ENCODE measurements around the gene UBE2E3.

The UBE2E3 gene

DNA sequence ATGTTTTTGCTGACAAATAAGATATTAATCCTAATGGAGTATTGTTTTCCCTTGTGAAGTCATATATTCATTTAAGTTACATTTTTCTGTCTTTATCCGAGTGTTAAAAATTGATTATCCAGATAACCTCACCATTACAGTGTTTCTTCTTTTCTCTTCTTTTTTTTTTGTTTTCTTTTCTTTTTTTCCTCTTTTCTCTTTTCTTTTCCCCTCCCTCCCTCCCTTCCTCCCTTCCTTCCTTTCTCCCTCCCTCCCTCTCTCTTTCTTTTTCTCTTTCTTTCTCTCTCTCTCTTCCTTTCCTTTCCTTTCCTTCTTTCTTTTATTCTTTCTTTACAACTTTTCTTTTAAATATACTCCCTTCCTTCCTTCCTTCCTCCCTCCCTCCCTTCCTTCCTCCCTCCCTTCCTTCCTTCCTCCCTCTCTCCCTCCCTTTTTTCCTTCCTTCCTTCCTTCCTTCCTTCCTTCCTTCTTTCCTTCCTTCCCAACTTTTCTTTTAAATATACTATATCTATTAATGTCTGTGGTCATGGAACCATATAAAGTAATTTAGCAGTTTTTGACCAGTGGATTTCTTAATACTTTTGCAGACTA, 40.9 kb downstream of the UBE2E3 start:
- no peak for DNase-seq (ENCODE audit: low read depth)
- TF ChIP-seq POLR2A (IDR thresholded peaks at IDR 0.05; ENCODE audit: extremely low read depth, insufficient read length): no peak
- TF ChIP-seq MYC (IDR thresholded peaks at IDR 0.05; ENCODE audit: low read depth, low read length): no peak
- TF ChIP-seq, protein P1, sequence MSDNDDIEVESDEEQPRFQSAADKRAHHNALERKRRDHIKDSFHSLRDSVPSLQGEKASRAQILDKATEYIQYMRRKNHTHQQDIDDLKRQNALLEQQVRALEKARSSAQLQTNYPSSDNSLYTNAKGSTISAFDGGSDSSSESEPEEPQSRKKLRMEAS (IDR thresholded peaks at IDR 0.05; ENCODE audit: low read depth, low read length): no peak
- TF ChIP-seq, protein P2, sequence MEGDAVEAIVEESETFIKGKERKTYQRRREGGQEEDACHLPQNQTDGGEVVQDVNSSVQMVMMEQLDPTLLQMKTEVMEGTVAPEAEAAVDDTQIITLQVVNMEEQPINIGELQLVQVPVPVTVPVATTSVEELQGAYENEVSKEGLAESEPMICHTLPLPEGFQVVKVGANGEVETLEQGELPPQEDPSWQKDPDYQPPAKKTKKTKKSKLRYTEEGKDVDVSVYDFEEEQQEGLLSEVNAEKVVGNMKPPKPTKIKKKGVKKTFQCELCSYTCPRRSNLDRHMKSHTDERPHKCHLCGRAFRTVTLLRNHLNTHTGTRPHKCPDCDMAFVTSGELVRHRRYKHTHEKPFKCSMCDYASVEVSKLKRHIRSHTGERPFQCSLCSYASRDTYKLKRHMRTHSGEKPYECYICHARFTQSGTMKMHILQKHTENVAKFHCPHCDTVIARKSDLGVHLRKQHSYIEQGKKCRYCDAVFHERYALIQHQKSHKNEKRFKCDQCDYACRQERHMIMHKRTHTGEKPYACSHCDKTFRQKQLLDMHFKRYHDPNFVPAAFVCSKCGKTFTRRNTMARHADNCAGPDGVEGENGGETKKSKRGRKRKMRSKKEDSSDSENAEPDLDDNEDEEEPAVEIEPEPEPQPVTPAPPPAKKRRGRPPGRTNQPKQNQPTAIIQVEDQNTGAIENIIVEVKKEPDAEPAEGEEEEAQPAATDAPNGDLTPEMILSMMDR (IDR thresholded peaks at IDR 0.05; ENCODE audit: low read depth, low read length): no peak
- no peak overlapping the region for H3K4me3 ChIP-seq (ENCODE audit: low read depth, low read length)

DNA sequence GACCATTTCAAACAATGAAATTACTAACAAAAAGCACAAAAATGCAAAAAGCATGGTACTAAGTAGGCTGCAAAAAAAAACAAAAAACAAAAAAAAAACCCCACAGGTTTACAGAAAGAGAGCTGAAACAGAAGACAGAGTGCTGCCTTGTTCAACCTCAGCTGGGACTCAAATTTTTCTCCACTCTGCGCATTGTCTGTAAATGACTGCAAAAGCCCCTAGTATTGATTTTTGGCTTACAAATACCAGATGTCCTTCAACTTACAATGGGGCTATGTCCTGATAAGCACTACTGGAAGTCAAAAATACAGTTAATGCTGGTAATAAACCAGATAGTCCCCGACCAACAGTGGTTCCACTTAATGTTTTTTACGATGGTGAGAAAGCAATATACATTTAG, 42.2 kb downstream of the UBE2E3 start:
- DNase-seq (ENCODE audit: low read depth): no peak
- TF ChIP-seq, protein P2 (IDR thresholded peaks at IDR 0.05; ENCODE audit: low read depth, low read length): no peak
- TF ChIP-seq MYC (IDR thresholded peaks at IDR 0.05; ENCODE audit: low read depth, low read length) (no peak), POLR2A (IDR thresholded peaks at IDR 0.05; ENCODE audit: extremely low read depth, insufficient read length) (no peak)
- TF ChIP-seq, protein P1 (IDR thresholded peaks at IDR 0.05; ENCODE audit: low read depth, low read length): no peak
- no peak overlapping the region for H3K4me3 ChIP-seq (ENCODE audit: low read depth, low read length)

DNA sequence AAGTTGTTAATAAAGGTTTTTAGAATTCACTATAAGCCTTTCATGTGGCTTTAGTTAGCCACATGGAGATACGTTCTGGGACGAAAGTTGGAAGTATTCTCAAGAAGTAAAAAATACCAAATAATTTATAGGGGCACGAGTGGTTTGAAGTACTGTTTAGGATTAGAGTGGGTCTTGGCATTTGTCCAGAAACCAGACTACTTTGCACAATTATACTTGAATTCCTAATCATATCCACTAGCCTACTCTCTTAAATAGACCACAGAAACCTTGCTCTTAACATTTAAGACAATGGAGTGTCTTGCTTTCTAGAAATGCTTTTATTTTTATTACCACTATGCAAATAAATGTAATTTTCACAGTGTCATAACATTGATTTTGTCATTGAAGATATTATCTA, 44.6 kb downstream of the UBE2E3 start:
- DNase-seq (ENCODE audit: low read depth): no peak
- no peak overlapping the region for H3K4me3 ChIP-seq (ENCODE audit: low read depth, low read length)
- TF ChIP-seq, protein P1 (IDR thresholded peaks at IDR 0.05; ENCODE audit: low read depth, low read length): no peak
- TF ChIP-seq, protein P2 (IDR thresholded peaks at IDR 0.05; ENCODE audit: low read depth, low read length): no peak
- TF ChIP-seq MYC (IDR thresholded peaks at IDR 0.05; ENCODE audit: low read depth, low read length) (no peak), POLR2A (IDR thresholded peaks at IDR 0.05; ENCODE audit: extremely low read depth, insufficient read length) (no peak)

DNA sequence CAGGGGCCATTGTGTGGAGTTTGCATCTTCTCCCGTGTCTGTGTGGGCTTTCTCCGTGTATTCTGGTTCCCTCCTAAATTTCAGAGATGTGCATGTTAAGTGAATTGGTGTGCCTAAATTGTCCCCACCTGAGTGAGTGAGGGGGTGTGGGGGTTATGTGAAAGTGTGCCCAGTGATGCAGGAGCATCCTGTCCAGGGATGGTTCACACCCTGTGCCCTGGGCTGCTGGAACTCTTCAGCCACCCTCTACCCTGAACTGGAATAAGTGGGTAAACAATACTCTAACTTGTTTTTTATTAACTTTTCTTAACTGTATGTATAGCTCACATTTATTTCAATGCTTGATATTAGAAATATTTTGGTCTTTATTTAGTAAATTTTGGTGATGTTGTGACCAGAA, 56.0 kb downstream of the UBE2E3 start:
- no peak overlapping the region for H3K4me3 ChIP-seq (ENCODE audit: low read depth, low read length)
- TF ChIP-seq, protein P2 (IDR thresholded peaks at IDR 0.05; ENCODE audit: low read depth, low read length): no peak
- TF ChIP-seq POLR2A (IDR thresholded peaks at IDR 0.05; ENCODE audit: extremely low read depth, insufficient read length) (no peak), MYC (IDR thresholded peaks at IDR 0.05; ENCODE audit: low read depth, low read length) (no peak)
- TF ChIP-seq, protein P1 (IDR thresholded peaks at IDR 0.05; ENCODE audit: low read depth, low read length): no peak

DNA sequence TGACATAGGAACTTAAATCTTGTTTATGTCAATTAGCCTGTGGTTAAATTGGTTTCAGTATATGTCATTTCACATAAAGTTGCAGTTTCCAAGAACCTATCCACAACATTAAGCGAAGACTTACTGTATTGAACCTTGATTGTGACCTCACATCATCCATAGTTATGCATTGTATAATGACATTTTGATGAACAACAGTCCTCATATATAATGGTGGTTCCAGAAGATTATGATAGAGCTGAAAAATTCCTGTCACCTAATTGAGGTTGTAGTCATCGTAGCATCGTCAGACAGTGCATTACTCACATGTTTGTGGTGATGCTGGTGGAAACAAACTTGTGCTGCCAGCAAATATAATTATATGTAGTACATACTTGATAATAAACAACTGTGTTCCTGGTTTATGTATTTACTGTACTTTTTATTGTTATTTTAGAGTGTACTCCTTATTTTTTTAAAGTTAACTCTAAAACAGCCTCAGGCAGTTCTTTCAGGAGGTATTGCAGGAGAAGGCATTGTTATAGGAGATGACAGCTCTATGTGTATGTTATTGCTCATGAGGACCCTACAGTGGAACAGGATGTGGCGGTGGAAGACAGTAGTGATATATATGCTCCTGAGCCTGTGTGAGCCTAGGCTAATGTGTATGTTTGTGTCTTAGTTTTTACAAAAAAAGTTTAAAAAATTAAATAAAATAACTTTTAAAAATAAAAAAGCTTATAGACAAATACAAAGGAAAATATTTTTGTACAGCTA, 56.6 kb downstream of the UBE2E3 start:
- DNase-seq (ENCODE audit: low read depth): no peak
- no peak for TF ChIP-seq MYC (IDR thresholded peaks at IDR 0.05; ENCODE audit: low read depth, low read length)
- H3K4me3 ChIP-seq (ENCODE audit: low read depth, low read length): no peak overlapping the region

More for the DNA sequence above, 56.0 kb downstream of the UBE2E3 start:
- DNase-seq (ENCODE audit: low read depth): no peak

DNA sequence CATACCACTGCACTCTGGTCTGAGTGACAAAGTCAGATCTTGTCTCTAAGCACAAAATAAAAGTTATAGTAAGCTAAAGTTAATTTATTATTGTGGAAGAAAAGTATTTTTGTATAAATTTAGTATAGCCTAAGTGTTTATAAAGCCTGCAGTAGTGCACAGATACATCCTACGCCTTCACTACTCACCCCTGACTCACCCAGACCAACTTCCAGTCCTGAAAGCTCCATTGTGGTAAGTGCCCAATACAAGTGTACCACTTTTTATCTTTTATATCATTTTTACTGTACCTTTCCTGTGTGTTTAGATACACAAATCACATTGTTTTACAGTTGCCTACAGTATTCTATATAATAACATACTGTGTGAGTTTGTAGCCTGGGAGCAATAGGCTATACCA, 57.5 kb downstream of the UBE2E3 start:
- no peak overlapping the region for H3K4me3 ChIP-seq (ENCODE audit: low read depth, low read length)
- TF ChIP-seq, protein P1 (IDR thresholded peaks at IDR 0.05; ENCODE audit: low read depth, low read length): no peak
- TF ChIP-seq POLR2A (IDR thresholded peaks at IDR 0.05; ENCODE audit: extremely low read depth, insufficient read length): no peak
- no peak for TF ChIP-seq MYC (IDR thresholded peaks at IDR 0.05; ENCODE audit: low read depth, low read length)
- TF ChIP-seq, protein P2 (IDR thresholded peaks at IDR 0.05; ENCODE audit: low read depth, low read length): no peak
- no peak for DNase-seq (ENCODE audit: low read depth)

Measured in NB4 (cell line).